GM21737 (cell line): Measurements from ENCODE around the gene MRPL11.
A peak's percentile ranks its signal among the peaks of the same experiment; 100 is the strongest.
"Not testable (repeated sequence)": the region's sequence is repeated elsewhere in the genome, so short reads cannot be mapped to it uniquely, and the experiment has no call there.

Experiments
- ATAC-seq: cut with Tn5 transposase; IDR thresholded peaks from one replicate; pipeline ENCODE4 v1.9.1; 2021; ENCODE audit warnings: mild to moderate bottlenecking, moderate library complexity; ENCODE audit not compliant: unreplicated experiment

Gene MRPL11

GRCh38 chr11:66467034-66467659 lies 28.5 kb upstream of the MRPL11 start:
- no peak for ATAC-seq

GRCh38 chr11:66466225-66467033 lies 27.8 kb upstream of the MRPL11 start, which contains the start of gene PELI3:
TSS of gene PELI3 (plus strand) at chr11:66466905. CDS start at chr11:66468129, 1,224 bp downstream.
- ATAC-seq = peak; percentile 80

GRCh38 chr11:66465373-66466224 lies 27.0 kb upstream of the MRPL11 start:
- no peak for ATAC-seq

- no peak for ATAC-seq
These were observed 26.3 kb upstream of the MRPL11 start for GRCh38 chr11:66464916-66465315.

GRCh38 chr11:66464116-66464515 lies 25.5 kb upstream of the MRPL11 start:
- ATAC-seq = not testable (repeated sequence)

GRCh38 chr11:66462911-66463310 lies 24.3 kb upstream of the MRPL11 start:
- ATAC-seq = no peak

GRCh38 chr11:66462010-66462409 lies 23.4 kb upstream of the MRPL11 start:
- ATAC-seq = no peak

GRCh38 chr11:66459138-66459778 lies 20.6 kb upstream of the MRPL11 start:
- ATAC-seq = no peak

GRCh38 chr11:66457826-66458225 lies 19.2 kb upstream of the MRPL11 start:
- no peak for ATAC-seq

GRCh38 chr11:66454828-66455227 lies 16.2 kb upstream of the MRPL11 start:
- no peak for ATAC-seq

GRCh38 chr11:66454247-66454646 lies 15.6 kb upstream of the MRPL11 start:
- no peak for ATAC-seq

GRCh38 chr11:66451663-66452062 lies 13.0 kb upstream of the MRPL11 start:
- ATAC-seq = no peak

GRCh38 chr11:66450560-66450959 lies 11.9 kb upstream of the MRPL11 start:
- no peak for ATAC-seq

GRCh38 chr11:66448523-66448922 lies 9.9 kb upstream of the MRPL11 start:
- no peak for ATAC-seq

GRCh38 chr11:66447012-66447411 lies 8.4 kb upstream of the MRPL11 start:
- ATAC-seq = no peak

GRCh38 chr11:66443602-66444001 lies 5.0 kb upstream of the MRPL11 start:
- ATAC-seq = no peak

GRCh38 chr11:66440940-66441282 lies 2.3 kb upstream of the MRPL11 start:
- not testable (repeated sequence) for ATAC-seq

- ATAC-seq = not testable (repeated sequence)
These were observed 1.7 kb upstream of the MRPL11 start for GRCh38 chr11:66440101-66440939.

GRCh38 chr11:66437979-66438503 lies 607 bp downstream of the MRPL11 start:
- ATAC-seq = peak; percentile 9

GRCh38 chr11:66432597-66432996 lies 6.1 kb downstream of the MRPL11 start:
- ATAC-seq = no peak
